GM12873 (cell line): Measurements from ENCODE around the gene DYNLT2B.

Experiments used
- CTCF ChIP-seq: IDR thresholded peaks from 2 replicates; pipeline ENCODE4 v1.5.1; 2012; ENCODE audit warnings: low read depth, mild to moderate bottlenecking, moderate library complexity, low read length, control low read depth; ENCODE audit not compliant: insufficient read depth; ENCODE audit errors: missing control alignments

DYNLT2B gene

GRCh38 chr3:196255776-196256175, 62.3 kb downstream of the DYNLT2B start:
- no peak for TF ChIP-seq CTCF

- no peak for TF ChIP-seq CTCF
Observed at GRCh38 chr3:196254376-196255283, 63.4 kb downstream of the DYNLT2B start.

GRCh38 chr3:196251918-196252317, 66.1 kb downstream of the DYNLT2B start:
- TF ChIP-seq CTCF = no peak

GRCh38 chr3:196246612-196247308, 71.3 kb downstream of the DYNLT2B start:
- TF ChIP-seq CTCF = no peak

- TF ChIP-seq CTCF = no peak
Observed at GRCh38 chr3:196241704-196242103, 76.3 kb downstream of the DYNLT2B start.
